Esophagus squamous epithelium (tissue), 5 donors: ENCODE data around the gene SEC31B. TPM values are rescaled to one million over a fixed set of nuclear protein-coding genes. Genes with fewer than 3 reads are reported as not detected.

Source experiments
- DNase-seq: peaks from one replicate; lab custom pipeline; 2025; lab: John Stamatoyannopoulos, UW
- H3K27ac ChIP-seq, 4 donors: fragments of 200-600 bp; sonication (generic); one replicate each; pipeline ENCODE4 v1.5.1; 2016 to 2019; ENCODE audit warnings: mild to moderate bottlenecking in 1 of 4
- H3K27me3 ChIP-seq, 4 donors: fragments of 200-600 bp; sonication (generic); 1 replicate in 3 of 4; 2 replicates in 1 of 4; pipeline versions ENCODE4 v1.5.1 to v1.6.0; 2017 to 2021; ENCODE audit warnings: antibody characterized with exemption in 1 of 4
- H3K36me3 ChIP-seq, 3 donors: fragments of 200-600 bp; sonication (generic); one replicate each; pipeline ENCODE4 v1.5.1; 2016 to 2019
- H3K4me1 ChIP-seq, 3 donors: fragments of 200-600 bp; sonication (generic); one replicate each; pipeline ENCODE4 v1.5.1; 2017 to 2019
- H3K4me3 ChIP-seq, 4 donors: fragments of 200-600 bp; sonication (generic); 1 replicate in 3 of 4; 2 replicates in 1 of 4; pipeline ENCODE4 v1.5.1; 2016 to 2019; ENCODE audit warnings: mild to moderate bottlenecking in 2 of 4, moderate library complexity in 1 of 4
- H3K9me3 ChIP-seq, 3 donors: fragments of 200-600 bp; sonication (generic); one replicate each; pipeline ENCODE4 v1.5.1; 2016 to 2019
- POLR2A ChIP-seq, 4 donors: fragments of 450-650 bp; IDR thresholded peaks; one replicate each; pipeline ENCODE4 v1.6.1; 2017; ENCODE audit warnings: antibody characterized with exemption in 4 of 4, mild to moderate bottlenecking in 4 of 4, moderate library complexity in 3 of 4
- WGBS, 2 donors: methylation state at CpG; one replicate each; pipeline ENCODE4 v1.1.5; 2018; 5-methylcytosine and 5-hydroxymethylcytosine counted together
- intact Hi-C: fragments of 100-400 bp; cut with DNase I; formaldehyde crosslinking; loops from one replicate; pipeline ENCODE4 v1.15.0; 2022
- total RNA-seq, 4 donors: library from RNA; depleted of rRNA; stranded (reverse); fragments of >200 nt; gene quantifications; one replicate each; pipeline ENCODE4 v1.1.0, GENCODE V29; 2016
- TF ChIP-seq, protein P1 (sequence below), 6 experiments: fragments of 450-650 bp in 4 of 6; fragments of 200-600 bp in 2 of 6; sonication (generic) in 2 of 6; IDR thresholded peaks; one replicate each; pipeline ENCODE4 v1.5.1; 2016 to 2019; ENCODE audit warnings: antibody characterized with exemption in 6 of 6, mild to moderate bottlenecking in 4 of 6, moderate library complexity in 4 of 6
- donor health status: DM: yes; HTN: yes; CAD: no.

The SEC31B gene
- total RNA-seq, 4 donors from 2014 or later: 0.85 to 7.1 (median 2.5) TPM

DNA sequence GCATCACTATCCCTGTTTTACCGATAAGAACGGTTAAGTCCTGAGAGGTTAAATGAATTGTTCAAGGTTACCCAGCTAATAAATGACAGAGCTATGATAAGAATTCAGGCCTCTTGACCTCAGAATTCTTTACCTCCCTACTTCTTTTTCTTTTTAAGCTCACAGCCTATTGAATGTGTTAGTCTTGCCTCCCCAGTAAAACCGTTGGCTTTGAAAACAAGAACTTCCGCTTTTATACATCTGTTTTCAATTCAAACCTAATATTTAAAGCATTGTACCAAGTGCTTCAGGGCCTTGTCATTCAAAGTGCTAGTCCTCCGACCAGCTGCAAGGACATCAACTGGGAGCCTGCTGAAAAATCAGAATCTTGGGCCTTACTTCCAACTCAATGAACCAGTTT is 15.6 kb downstream of the SEC31B start:
- intact Hi-C loops: no loop called here
- 82 to 84% methylated on average over 5 of the region's 5 CpGs for WGBS, 2 donors

DNA sequence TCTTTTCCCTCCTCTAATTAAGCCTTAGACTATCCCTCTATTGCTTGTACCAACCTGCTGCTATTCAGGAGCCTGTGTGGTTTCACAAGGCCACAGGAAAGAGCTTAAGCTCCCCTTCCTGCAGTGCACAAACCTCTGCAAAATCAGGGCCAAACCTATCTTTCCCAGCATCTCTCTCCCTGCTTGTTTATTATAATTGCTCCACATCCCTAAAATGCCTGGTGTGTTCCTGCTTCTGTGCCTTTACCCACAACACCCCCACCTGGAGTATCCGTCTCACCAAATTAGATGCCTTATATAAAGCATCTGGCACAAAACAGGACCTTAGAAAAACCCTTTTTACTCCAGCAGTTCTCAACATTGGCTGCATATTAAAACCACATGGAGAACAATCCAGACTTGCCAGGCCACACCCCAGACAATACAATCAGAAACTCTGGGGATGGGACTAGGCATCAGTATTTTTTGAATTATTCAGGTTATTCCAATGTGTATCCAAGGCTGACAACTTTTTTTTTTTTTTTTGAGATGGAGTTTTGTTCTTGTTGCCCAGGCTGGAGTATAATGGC is 16.7 kb downstream of the SEC31B start:
- no peak for TF ChIP-seq POLR2A (IDR thresholded peaks at IDR 0.05)
- TF ChIP-seq, protein P1, sequence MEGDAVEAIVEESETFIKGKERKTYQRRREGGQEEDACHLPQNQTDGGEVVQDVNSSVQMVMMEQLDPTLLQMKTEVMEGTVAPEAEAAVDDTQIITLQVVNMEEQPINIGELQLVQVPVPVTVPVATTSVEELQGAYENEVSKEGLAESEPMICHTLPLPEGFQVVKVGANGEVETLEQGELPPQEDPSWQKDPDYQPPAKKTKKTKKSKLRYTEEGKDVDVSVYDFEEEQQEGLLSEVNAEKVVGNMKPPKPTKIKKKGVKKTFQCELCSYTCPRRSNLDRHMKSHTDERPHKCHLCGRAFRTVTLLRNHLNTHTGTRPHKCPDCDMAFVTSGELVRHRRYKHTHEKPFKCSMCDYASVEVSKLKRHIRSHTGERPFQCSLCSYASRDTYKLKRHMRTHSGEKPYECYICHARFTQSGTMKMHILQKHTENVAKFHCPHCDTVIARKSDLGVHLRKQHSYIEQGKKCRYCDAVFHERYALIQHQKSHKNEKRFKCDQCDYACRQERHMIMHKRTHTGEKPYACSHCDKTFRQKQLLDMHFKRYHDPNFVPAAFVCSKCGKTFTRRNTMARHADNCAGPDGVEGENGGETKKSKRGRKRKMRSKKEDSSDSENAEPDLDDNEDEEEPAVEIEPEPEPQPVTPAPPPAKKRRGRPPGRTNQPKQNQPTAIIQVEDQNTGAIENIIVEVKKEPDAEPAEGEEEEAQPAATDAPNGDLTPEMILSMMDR (IDR thresholded peaks at IDR 0.05): no peak
- intact Hi-C loops: no loop called here
- DNase-seq: no peak
- H3K9me3 ChIP-seq: no peaks in the 10 kb centered on the region
- no peaks in the 10 kb centered on the region for H3K4me1 ChIP-seq
- H3K36me3 ChIP-seq: peaks cover 7 to 92% (median 15%) of the 10 kb centered on the region in 3 donors
- no peak overlapping the region for H3K4me3 ChIP-seq
- H3K27ac ChIP-seq: no peak overlapping the region
- H3K27me3 ChIP-seq: no peaks in the 10 kb centered on the region
- WGBS, 2 donors: 92 to 100% methylated on average over 1 of the region's 1 CpG

More for the DNA sequence above, 15.6 kb downstream of the SEC31B start:
- no peak for TF ChIP-seq POLR2A (IDR thresholded peaks at IDR 0.05)
- TF ChIP-seq, protein P1 (IDR thresholded peaks at IDR 0.05): no peak
- H3K36me3 ChIP-seq: peaks cover 7 to 91% (median 15%) of the 10 kb centered on the region in 3 donors
- DNase-seq: no peak
- no peak overlapping the region for H3K4me3 ChIP-seq
- no peaks in the 10 kb centered on the region for H3K4me1 ChIP-seq
- H3K9me3 ChIP-seq: no peaks in the 10 kb centered on the region
- no peak overlapping the region for H3K27ac ChIP-seq
- H3K27me3 ChIP-seq: no peaks in the 10 kb centered on the region

DNA sequence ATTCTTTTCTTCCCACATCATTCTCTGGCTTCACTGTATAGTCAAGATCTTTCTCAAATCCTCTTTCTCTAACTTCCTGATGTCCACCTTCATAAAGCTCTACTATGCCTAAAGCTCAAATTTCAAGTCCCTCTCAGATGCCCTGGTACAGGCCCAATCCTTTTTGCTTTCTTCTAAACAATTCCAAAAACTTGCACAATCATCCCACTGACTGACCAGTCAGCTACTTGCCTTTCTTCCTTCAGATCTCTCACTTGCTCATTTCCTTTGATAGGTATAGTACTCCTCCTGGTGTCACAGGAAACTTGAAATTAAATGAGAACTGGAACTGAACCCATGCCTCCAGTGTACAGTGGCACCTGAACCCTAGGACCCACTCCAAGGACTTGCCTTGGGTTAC is 18.2 kb downstream of the SEC31B start:
- intact Hi-C loops: no loop called here
- Histone ChIP-seq H3K4me3 (no peak overlapping the region), H3K27ac (no peak overlapping the region), H3K9me3 (no peaks in the 10 kb centered on the region), H3K36me3 (peaks cover 7 to 92% (median 8%) of the 10 kb centered on the region in 3 donors), H3K4me1 (no peaks in the 10 kb centered on the region), H3K27me3 (no peaks in the 10 kb centered on the region)
- DNase-seq: no peak
- TF ChIP-seq, protein P1 (IDR thresholded peaks at IDR 0.05): no peak
- TF ChIP-seq POLR2A (IDR thresholded peaks at IDR 0.05): no peak

DNA sequence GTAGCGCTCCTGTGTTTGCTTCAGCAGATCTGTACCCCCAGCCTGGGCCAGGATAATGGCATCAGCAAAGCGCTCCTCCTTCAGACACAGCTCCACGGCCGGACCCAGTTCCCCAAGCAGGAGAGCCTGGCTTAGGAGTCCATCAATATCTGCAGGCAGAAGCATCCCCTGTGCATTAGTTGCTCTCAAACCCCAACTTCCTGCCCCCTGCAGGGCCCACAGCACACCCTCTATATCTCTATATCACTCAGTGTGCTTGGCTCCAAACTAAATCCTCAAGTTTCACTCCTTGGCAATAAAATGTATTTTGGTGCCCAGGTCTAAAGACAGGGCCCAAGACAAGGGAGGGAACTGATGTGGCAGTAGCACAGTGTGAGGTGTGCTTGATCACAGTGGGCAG is 21.6 kb downstream of the SEC31B start:
- H3K9me3 ChIP-seq: no peaks in the 10 kb centered on the region
- H3K36me3 ChIP-seq: peaks cover 7 to 98% (median 12%) of the 10 kb centered on the region in 3 donors
- WGBS, 2 donors: 86% methylated on average over 1 of the region's 4 CpGs; no CpG with 5 or more reads in 1 of the 2 donors
- H3K27me3 ChIP-seq: no peaks in the 10 kb centered on the region
- H3K27ac ChIP-seq: no peak overlapping the region
- H3K4me1 ChIP-seq: no peaks in the 10 kb centered on the region
- intact Hi-C loops: no loop called here
- H3K4me3 ChIP-seq: no peak overlapping the region
- TF ChIP-seq, protein P1 (IDR thresholded peaks at IDR 0.05): no peak
- no peak for TF ChIP-seq POLR2A (IDR thresholded peaks at IDR 0.05)
- DNase-seq: no peak

DNA sequence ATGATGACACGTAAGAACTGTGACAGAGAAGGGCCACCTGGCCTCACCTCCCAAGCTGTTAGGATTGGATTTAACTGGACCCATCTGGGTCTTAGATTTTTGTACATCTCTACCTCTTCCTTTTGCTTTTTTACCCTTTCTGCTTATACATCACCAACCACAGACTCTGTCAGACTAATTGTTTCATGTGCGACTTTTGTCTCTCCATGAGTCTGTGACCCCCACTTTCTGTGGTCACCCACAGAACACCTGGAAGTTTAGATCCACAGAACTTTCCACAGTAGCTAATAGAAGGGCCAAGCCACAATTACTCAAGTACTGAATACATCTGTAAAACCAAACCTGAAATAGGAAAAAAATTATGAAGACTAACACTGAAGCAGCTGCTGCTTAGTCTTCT is 23.1 kb downstream of the SEC31B start:
- H3K27me3 ChIP-seq: no peaks in the 10 kb centered on the region
- no peaks in the 10 kb centered on the region for H3K9me3 ChIP-seq
- peaks cover 7 to 98% (median 12%) of the 10 kb centered on the region in 3 donors for H3K36me3 ChIP-seq
- no peak overlapping the region for H3K27ac ChIP-seq
- intact Hi-C loops: no loop called here
- no peak overlapping the region for H3K4me3 ChIP-seq
- H3K4me1 ChIP-seq: no peaks in the 10 kb centered on the region
- WGBS, 2 donors: 88 to 90% methylated on average over 2 of the region's 2 CpGs
- DNase-seq: no peak
- no peak for TF ChIP-seq POLR2A (IDR thresholded peaks at IDR 0.05)
- TF ChIP-seq, protein P1 (IDR thresholded peaks at IDR 0.05): no peak
